IMR-90 (cell line): ENCODE data around the gene SBK3.
"Not testable (repeated sequence)": the region's sequence is repeated elsewhere in the genome, so short reads cannot be mapped to it uniquely, and the experiment has no call there.

Source experiments
- BHLHE40 ChIP-seq: fragments of 150-350 bp; IDR thresholded peaks from 2 replicates; pipeline ENCODE4 v1.6.1; 2016; ENCODE audit warnings: mild to moderate bottlenecking, low read depth, low read length
- CEBPB ChIP-seq: IDR thresholded peaks from 2 replicates; pipeline ENCODE4 v1.6.1; 2012; ENCODE audit warnings: low read depth, low read length, improper control_type of control experiment
- CTCF ChIP-seq: conservative IDR thresholded peaks from 2 replicates; pipeline ENCODE4 v1.5.1; 2012; ENCODE audit warnings: mild to moderate bottlenecking, low read depth, low read length, improper control_type of control experiment
- ELK1 ChIP-seq: fragments of 150-350 bp; IDR thresholded peaks from 2 replicates; pipeline ENCODE4 v1.6.1; 2016; ENCODE audit warnings: low read depth, mild to moderate bottlenecking, low read length, moderate library complexity, borderline replicate concordance
- POLR2A ChIP-seq: IDR thresholded peaks from 2 replicates; pipeline ENCODE4 v1.6.1; 2012; ENCODE audit warnings: mild to moderate bottlenecking, low read depth, low read length
- RAD21 ChIP-seq: IDR thresholded peaks from 2 replicates; pipeline ENCODE4 v1.6.1; 2012; ENCODE audit warnings: low read length, improper control_type of control experiment
- RCOR1 ChIP-seq: IDR thresholded peaks from 2 replicates; pipeline ENCODE4 v1.6.1; 2012; ENCODE audit warnings: mild to moderate bottlenecking, low read length, improper control_type of control experiment; ENCODE audit not compliant: insufficient replicate concordance
- RFX5 ChIP-seq: IDR thresholded peaks from 2 replicates; pipeline ENCODE4 v1.8.0; 2012; ENCODE audit warnings: low read depth, mild to moderate bottlenecking, low read length, moderate library complexity
- SMC3 ChIP-seq: fragments of 150-350 bp; IDR thresholded peaks from 2 replicates; pipeline ENCODE4 v1.6.1; 2016; ENCODE audit warnings: low read depth, mild to moderate bottlenecking, antibody characterized with exemption, low read length, moderate library complexity
- USF2 ChIP-seq: fragments of 150-350 bp; IDR thresholded peaks from 2 replicates; pipeline ENCODE4 v1.6.1; 2017; ENCODE audit warnings: mild to moderate bottlenecking, antibody characterized with exemption, low read length, low read depth

GRCh38 chr19:55534280-55534679, 11.1 kb downstream of the SBK3 start:
- TF ChIP-seq POLR2A, CTCF, USF2, RCOR1, ELK1, SMC3, CEBPB, RAD21, RFX5, BHLHE40: not testable (repeated sequence)
